ENCODE measurements around the gene PLOD3.
"Not testable (repeated sequence)": the region's sequence is repeated elsewhere in the genome, so short reads cannot be mapped to it uniquely, and the experiment has no call there.

The PLOD3 gene

DNA sequence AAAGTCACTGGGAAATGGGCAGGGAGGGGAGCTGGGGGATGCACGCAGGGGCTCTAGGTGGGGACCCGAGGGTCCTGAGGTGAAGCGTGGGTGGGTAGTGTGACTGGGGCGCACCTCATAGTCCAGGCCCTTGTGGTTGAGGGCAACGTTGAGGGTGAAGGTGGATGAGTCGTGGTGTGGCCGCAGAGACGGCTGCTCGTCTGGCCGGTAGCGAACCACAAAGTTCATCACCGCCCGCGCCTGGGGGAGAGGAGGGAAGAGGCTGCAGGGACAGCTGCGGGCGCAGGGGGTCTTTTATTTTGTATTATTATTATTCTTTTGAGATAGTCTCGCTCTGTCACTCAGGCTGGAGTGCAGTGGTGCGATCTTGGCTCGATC, 10.7 kb downstream of the PLOD3 start:
- TF ChIP-seq, protein P1, sequence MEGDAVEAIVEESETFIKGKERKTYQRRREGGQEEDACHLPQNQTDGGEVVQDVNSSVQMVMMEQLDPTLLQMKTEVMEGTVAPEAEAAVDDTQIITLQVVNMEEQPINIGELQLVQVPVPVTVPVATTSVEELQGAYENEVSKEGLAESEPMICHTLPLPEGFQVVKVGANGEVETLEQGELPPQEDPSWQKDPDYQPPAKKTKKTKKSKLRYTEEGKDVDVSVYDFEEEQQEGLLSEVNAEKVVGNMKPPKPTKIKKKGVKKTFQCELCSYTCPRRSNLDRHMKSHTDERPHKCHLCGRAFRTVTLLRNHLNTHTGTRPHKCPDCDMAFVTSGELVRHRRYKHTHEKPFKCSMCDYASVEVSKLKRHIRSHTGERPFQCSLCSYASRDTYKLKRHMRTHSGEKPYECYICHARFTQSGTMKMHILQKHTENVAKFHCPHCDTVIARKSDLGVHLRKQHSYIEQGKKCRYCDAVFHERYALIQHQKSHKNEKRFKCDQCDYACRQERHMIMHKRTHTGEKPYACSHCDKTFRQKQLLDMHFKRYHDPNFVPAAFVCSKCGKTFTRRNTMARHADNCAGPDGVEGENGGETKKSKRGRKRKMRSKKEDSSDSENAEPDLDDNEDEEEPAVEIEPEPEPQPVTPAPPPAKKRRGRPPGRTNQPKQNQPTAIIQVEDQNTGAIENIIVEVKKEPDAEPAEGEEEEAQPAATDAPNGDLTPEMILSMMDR (conservative IDR thresholded peaks at IDR 0.05) = no peak
- TF ChIP-seq ZFX (IDR thresholded peaks at IDR 0.05) = no peak
- H3K27ac ChIP-seq = no peak overlapping the region

- H3K27ac ChIP-seq = no peak overlapping the region
- TF ChIP-seq, protein P1 (conservative IDR thresholded peaks at IDR 0.05) = no peak
- TF ChIP-seq ZFX (IDR thresholded peaks at IDR 0.05) = no peak
Observed at GRCh38 chr7:101205901-101206664, 11.3 kb downstream of the PLOD3 start.

DNA sequence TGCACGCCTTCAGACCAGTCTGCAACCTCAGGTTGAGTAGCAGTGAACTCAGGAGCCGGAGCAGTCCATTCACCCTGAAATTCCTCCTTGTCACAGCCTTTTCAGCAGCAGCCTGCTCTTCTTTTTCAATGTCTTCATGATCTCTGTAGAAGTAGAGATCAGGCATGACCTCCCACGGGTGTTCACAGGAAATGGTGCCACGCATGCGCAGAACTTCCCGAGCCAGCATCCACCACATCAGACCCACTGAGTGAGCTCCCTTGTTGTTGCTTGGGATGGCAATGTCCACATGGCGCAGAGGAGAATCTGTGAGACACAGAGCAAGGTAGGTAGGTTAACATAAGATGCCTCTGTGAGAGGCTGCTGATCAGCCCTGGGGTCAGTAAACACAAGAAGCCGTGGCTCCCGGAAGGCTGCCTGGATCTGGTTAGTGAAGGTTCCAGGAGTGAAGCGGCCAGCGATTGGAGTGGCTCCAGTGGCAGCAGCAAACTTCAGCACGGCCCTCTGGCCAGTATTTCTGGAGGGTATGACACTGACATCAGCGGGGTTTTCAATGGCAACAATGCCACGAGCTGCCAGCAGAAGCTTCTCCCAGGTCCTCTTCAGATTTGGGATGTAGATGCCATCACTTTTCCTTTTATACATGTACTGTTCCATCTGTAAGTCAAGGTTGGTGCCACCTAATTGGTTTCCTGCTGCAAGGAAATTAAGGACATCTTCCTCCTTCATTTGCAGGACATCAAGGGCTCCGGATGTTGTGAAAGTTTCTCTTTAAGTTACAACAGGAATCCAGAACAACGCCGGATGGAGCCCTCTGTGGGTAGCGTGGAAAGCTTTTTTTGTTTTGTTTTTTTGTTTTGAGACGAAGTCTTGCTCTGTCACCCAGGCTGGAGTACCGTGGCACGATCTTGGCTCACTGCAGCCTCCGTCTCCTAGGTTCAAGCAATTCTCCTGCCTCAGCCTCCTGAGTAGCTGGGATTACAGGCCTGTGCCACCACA, 13.3 kb downstream of the PLOD3 start:
- H3K27ac ChIP-seq = not testable (repeated sequence)

GRCh38 chr7:101202603-101202918, 14.8 kb downstream of the PLOD3 start:
- TF ChIP-seq, protein P1 (conservative IDR thresholded peaks at IDR 0.05) = no peak
- no peak for TF ChIP-seq ZFX (IDR thresholded peaks at IDR 0.05)
- no peak overlapping the region for H3K27ac ChIP-seq

DNA sequence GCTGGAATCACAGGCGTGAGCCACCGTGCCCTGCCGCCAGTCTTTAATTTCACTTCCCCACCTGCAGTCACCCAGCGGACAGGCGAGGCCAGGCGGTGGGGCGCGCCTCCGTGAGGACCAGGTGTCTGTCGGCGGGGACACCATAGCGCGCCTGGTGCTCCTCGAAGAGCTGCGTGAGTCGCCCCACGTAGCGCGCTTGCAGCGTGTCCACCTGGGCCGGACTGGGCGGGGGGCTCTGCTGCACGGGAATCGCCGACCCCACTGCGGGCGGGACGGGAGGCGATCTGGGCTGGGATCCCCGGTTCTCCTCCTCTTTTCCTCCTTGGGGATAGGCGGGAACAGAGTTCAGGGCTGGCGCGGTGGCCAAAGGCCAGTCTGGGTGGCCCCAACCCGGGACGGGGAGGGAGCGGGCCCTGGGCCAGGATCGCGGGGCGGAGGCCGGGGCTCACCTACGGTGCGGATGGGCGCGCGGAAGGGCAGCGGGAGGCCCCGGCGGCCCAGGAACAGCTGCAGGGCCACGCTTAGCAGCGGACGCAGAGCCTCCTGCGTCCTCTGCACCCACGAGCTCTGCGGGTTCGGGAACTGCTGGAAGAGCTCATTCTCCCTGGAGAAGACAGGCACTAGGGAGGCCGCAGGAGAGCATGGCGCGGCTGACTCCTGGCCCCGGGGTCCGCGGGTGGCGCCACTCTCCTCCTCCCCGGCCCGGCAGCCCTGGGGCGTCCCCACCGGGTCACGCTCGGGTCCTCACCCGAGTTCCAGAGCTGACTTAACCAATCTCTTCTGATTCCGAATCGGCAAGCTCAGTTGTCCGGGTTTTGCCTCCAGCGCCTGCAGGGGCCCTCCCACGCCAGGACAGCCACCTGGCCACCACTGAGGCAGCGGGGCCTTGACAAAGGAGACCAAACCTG, 15.4 kb downstream of the PLOD3 start:
- no peak for TF ChIP-seq ZFX (IDR thresholded peaks at IDR 0.05)
- TF ChIP-seq, protein P1 (conservative IDR thresholded peaks at IDR 0.05) = no peak
- no peak overlapping the region for H3K27ac ChIP-seq

DNA sequence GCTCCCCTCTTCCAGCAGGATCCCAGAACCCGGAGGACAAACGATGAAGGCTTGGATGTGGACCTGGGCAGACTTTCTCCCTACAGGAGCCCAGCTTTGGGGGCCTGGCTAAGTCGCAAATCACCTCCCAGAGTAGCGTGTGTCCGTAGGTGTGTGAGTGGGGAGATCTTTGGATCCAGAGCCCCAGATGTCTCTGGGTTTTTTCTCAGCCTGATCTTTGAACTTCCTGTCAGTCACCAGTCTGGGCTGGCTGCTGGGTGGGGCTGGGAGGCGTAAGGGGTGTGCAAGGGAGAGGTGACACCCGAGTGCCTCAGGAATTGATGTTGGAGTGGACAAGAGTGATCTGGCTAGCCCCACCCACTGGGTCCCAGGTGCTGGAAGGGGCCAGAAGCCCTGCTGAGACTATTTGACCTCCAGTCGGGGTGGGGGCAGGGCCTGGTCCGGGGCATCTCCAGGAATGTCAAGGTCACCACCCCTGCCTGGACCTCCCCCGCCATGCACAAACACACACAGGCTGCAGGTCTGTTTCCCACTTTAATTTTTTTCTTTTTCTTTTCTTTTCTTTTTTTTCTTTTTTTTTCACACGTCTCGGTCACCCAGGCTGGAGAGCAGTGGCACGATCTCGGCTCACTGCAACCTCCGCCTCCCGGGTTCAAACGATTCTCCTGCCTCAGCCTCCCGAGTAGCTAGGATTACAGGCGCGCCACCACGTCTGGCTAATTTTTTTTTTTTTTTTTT, 16.4 kb downstream of the PLOD3 start, which contains the start of gene MOGAT3:
TSS of gene MOGAT3 (minus strand) at position 175 of the 738 bp plus-strand sequence. CDS start 182 bp downstream, outside the sequence.
- TF ChIP-seq ZFX (IDR thresholded peaks at IDR 0.05) = no peak
- TF ChIP-seq, protein P1 (conservative IDR thresholded peaks at IDR 0.05) = no peak

GRCh38 chr7:101200504-101200861, 16.9 kb downstream of the PLOD3 start:
- no peak overlapping the region for H3K27ac ChIP-seq
- TF ChIP-seq, protein P1 (conservative IDR thresholded peaks at IDR 0.05) = no peak
- no peak for TF ChIP-seq ZFX (IDR thresholded peaks at IDR 0.05)

More for the DNA sequence above, 16.4 kb downstream of the PLOD3 start, which contains the start of gene MOGAT3:
- no peak within 1 kb of the TSS for H3K27ac ChIP-seq

- not testable (repeated sequence) for H3K27ac ChIP-seq
Observed at GRCh38 chr7:101199522-101199921, 17.9 kb downstream of the PLOD3 start.

Data from C4-2B (cell line).